Activated CD4-positive, CD25-positive, alpha-beta regulatory T cell treated with anti-CD3 and anti-CD28 coated beads, Interleukin-2, amount 50 U/mL, for 16 hours (primary cell): ENCODE measurements around the gene PSMD13.
"Not testable (repeated sequence)": the region's sequence is repeated elsewhere in the genome, so short reads cannot be mapped to it uniquely, and the experiment has no call there.

Source experiments
- DNase-seq: peaks from one replicate; pipeline ENCODE4 v3.0.0-alpha.2; 2020; ENCODE audit warnings: low read depth, low spot score

PSMD13 gene

GRCh38 chr11:272195-272930 lies 35.6 kb downstream of the PSMD13 start:
- no peak for DNase-seq

- DNase-seq, result no peak
Observed at GRCh38 chr11:272931-273198, 36.1 kb downstream of the PSMD13 start.

- no peak for DNase-seq
Observed at GRCh38 chr11:276219-276618, 39.4 kb downstream of the PSMD13 start.

- DNase-seq, result no peak
Observed at GRCh38 chr11:278001-278951, 41.5 kb downstream of the PSMD13 start, which contains the start of gene NLRP6. TSS of gene NLRP6 (plus strand) at chr11:278407. CDS start at chr11:278570, 163 bp downstream.

- DNase-seq, result no peak
Observed at GRCh38 chr11:279040-279965, 42.5 kb downstream of the PSMD13 start.

GRCh38 chr11:279966-280705 lies 43.4 kb downstream of the PSMD13 start:
- DNase-seq, result no peak

- DNase-seq, result no peak
Observed at GRCh38 chr11:280706-281485, 44.1 kb downstream of the PSMD13 start.

GRCh38 chr11:281486-282161 lies 44.8 kb downstream of the PSMD13 start:
- DNase-seq, result no peak

- no peak for DNase-seq
Observed at GRCh38 chr11:282171-282570, 45.4 kb downstream of the PSMD13 start.

- DNase-seq, result no peak
Observed at GRCh38 chr11:282630-283360, 46.0 kb downstream of the PSMD13 start.

- DNase-seq, result no peak
Observed at GRCh38 chr11:283405-284104, 46.8 kb downstream of the PSMD13 start.

- no peak for DNase-seq
Observed at GRCh38 chr11:284105-285020, 47.6 kb downstream of the PSMD13 start.

- DNase-seq, result no peak
Observed at GRCh38 chr11:285021-285893, 48.5 kb downstream of the PSMD13 start.

GRCh38 chr11:285894-286220 lies 49.1 kb downstream of the PSMD13 start:
- DNase-seq, result no peak

GRCh38 chr11:286977-287820 lies 50.4 kb downstream of the PSMD13 start:
- DNase-seq, result not testable (repeated sequence)
